OCI-LY3 (cell line): ENCODE measurements around the gene MINDY3.

Experiments used
- H2AFZ ChIP-seq: fragments of 200-600, 300-600 bp; shearing (Covaris generic); 2 replicates; pipeline ENCODE4 v1.6.0; 2014; ENCODE audit warnings: antibody characterized with exemption, low read depth, low read length
- H3K27ac ChIP-seq: fragments of 200-600, 300-600 bp; sonication (generic); 2 replicates; pipeline ENCODE4 v1.5.1; 2014; ENCODE audit warnings: mild to moderate bottlenecking, low read length, moderate library complexity, mixed read lengths
- H3K27me3 ChIP-seq: fragments of 200-600, 300-600 bp; sonication (generic); 2 replicates; pipeline ENCODE4 v1.6.1; 2014; ENCODE audit warnings: low read depth, low read length, mixed read lengths
- H3K36me3 ChIP-seq: fragments of 200-600, 300-600 bp; sonication (generic); replicated peaks from 2 replicates; pipeline ENCODE3; 2014; ENCODE audit warnings: low read depth, low read length, mixed read lengths
- H3K4me1 ChIP-seq: fragments of 300-600, 200-600 bp; sonication (generic); 2 replicates; pipeline ENCODE4 v1.6.1; 2014; ENCODE audit warnings: low read length, mixed read lengths
- H3K4me2 ChIP-seq: fragments of 200-600, 300-600 bp; sonication (generic); 2 replicates; pipeline ENCODE4 v1.6.1; 2014; ENCODE audit warnings: low read length, mixed read lengths
- H3K4me3 ChIP-seq: fragments of 300-600, 200-600 bp; sonication (generic); 2 replicates; pipeline ENCODE4 v1.5.1; 2014; ENCODE audit warnings: antibody characterized with exemption, mild to moderate bottlenecking, low read length, moderate library complexity
- H3K79me2 ChIP-seq: fragments of 300-600, 200-600 bp; shearing (Covaris generic); 2 replicates; pipeline ENCODE4 v1.6.1; 2014; ENCODE audit warnings: mild to moderate bottlenecking, low read length, mixed read lengths
- H3K9ac ChIP-seq: fragments of 300-600, 200-600 bp; shearing (Covaris generic); 2 replicates; pipeline ENCODE4 v1.6.0; 2014; ENCODE audit warnings: mild to moderate bottlenecking, low read length, moderate library complexity
- H3K9me3 ChIP-seq: fragments of 200-600, 300-600 bp; shearing (Covaris generic); 2 replicates; pipeline ENCODE4 v1.6.1; 2014; ENCODE audit warnings: low read length, mixed read lengths; ENCODE audit not compliant: insufficient read depth
- H4K20me1 ChIP-seq: fragments of 200-600, 300-600 bp; sonication (generic); 2 replicates; pipeline ENCODE4 v1.6.1; 2016; ENCODE audit warnings: low read length, mixed read lengths; ENCODE audit not compliant: insufficient read depth
- EZH2phosphoT487 ChIP-seq: fragments of 200-600 bp; shearing (Covaris generic); IDR thresholded peaks from 2 replicates; pipeline ENCODE4 v1.6.1; 2018; ENCODE audit warnings: antibody characterized with exemption, mixed run types, low read depth
- TF ChIP-seq, protein P1 (sequence below): fragments of 200-600, 300-600 bp; sonication (generic); IDR thresholded peaks from 2 replicates; pipeline ENCODE4 v1.5.1; 2014; ENCODE audit warnings: antibody characterized with exemption, low read length, low read depth

MINDY3 gene

DNA sequence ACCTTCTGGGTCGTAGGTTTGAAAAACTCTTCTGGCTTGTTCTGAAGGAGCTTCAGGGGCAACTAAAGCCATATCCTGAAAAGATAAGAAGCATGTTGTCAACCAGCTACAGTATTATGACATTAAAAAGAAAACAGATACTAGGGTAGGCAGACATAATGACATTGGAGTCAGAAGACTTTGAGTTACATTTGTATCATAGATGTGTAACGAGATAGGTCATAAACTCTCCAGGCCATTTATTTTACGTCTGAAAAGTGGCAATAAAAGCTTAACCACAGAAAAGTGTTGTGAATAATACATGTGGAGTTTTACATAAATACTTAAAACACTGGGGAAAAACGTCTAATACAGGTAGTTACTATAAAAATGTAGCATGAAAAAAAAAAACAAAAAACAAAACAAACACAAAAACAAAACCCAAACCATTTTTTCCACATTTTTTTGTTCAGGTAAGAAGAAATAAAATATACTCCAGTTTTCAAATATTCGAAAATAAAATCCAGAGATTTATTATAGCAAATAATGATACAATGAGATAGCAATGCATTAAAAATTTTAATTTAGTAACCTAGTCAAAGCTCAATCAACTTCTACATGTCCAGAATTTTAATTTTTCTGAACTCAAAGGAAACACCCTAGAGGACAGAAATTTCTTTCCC lies 64.1 kb downstream of the MINDY3 start:
- Histone ChIP-seq H3K27ac (no peak overlapping the region), H3K4me2 (no peak overlapping the region), H3K27me3 (no peaks in the 10 kb centered on the region)

DNA sequence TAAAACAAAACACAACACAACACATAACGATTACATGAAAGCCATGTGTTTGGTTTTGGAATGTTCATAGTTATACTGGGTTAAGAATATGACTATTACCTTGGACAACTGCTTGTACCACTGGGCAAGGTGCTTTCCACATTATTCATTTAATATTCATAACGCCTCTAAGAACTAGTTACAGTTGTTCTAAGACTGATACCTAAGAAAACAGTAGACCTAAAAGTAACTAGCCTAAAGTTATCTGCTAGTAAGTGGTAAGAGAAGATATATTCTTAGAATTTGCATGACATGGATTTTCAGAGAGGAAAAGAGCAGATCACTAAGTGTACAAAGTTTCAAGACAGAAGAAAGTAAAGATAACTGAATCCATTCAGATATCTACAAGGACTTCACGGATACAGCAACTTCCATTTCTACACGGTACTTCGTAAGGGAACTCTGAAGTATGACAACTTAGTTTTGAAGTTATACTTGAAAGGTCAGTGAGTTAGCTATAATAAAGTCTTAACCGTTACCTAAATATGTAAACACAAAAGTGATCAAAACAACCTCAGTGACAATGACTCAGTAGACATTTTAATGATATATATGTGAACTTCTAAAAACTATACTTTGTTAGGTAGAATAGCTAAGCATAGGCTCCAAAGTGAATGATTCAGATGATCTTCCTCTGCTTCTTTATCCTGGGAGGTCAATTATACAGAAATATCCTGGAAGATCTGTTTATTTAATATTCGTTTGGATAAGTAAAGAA lies 65.1 kb downstream of the MINDY3 start:
- Histone ChIP-seq H3K4me3 (no peak overlapping the region), H3K27me3 (no peaks in the 10 kb centered on the region), H3K4me1 (no peaks in the 10 kb centered on the region), H3K9ac (no peak overlapping the region), H3K9me3 (no peaks in the 10 kb centered on the region), H4K20me1 (no peaks in the 10 kb centered on the region), H3K79me2 (no peaks in the 10 kb centered on the region), H3K27ac (no peak overlapping the region), H3K4me2 (no peak overlapping the region), H3K36me3 (no peaks in the 10 kb centered on the region), H2AFZ (no peak overlapping the region)
- TF ChIP-seq, protein P1, sequence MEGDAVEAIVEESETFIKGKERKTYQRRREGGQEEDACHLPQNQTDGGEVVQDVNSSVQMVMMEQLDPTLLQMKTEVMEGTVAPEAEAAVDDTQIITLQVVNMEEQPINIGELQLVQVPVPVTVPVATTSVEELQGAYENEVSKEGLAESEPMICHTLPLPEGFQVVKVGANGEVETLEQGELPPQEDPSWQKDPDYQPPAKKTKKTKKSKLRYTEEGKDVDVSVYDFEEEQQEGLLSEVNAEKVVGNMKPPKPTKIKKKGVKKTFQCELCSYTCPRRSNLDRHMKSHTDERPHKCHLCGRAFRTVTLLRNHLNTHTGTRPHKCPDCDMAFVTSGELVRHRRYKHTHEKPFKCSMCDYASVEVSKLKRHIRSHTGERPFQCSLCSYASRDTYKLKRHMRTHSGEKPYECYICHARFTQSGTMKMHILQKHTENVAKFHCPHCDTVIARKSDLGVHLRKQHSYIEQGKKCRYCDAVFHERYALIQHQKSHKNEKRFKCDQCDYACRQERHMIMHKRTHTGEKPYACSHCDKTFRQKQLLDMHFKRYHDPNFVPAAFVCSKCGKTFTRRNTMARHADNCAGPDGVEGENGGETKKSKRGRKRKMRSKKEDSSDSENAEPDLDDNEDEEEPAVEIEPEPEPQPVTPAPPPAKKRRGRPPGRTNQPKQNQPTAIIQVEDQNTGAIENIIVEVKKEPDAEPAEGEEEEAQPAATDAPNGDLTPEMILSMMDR: no peak
- no peak for TF ChIP-seq EZH2phosphoT487

More for the DNA sequence above, 64.1 kb downstream of the MINDY3 start:
- no peaks in the 10 kb centered on the region for H3K79me2 ChIP-seq
- H4K20me1 ChIP-seq: no peaks in the 10 kb centered on the region
- no peaks in the 10 kb centered on the region for H3K36me3 ChIP-seq
- H3K9ac ChIP-seq: no peak overlapping the region
- H3K4me1 ChIP-seq: no peaks in the 10 kb centered on the region
- TF ChIP-seq, protein P1: no peak
- TF ChIP-seq EZH2phosphoT487: no peak
- H3K9me3 ChIP-seq: no peaks in the 10 kb centered on the region
- no peak overlapping the region for H2AFZ ChIP-seq
- no peak overlapping the region for H3K4me3 ChIP-seq

DNA sequence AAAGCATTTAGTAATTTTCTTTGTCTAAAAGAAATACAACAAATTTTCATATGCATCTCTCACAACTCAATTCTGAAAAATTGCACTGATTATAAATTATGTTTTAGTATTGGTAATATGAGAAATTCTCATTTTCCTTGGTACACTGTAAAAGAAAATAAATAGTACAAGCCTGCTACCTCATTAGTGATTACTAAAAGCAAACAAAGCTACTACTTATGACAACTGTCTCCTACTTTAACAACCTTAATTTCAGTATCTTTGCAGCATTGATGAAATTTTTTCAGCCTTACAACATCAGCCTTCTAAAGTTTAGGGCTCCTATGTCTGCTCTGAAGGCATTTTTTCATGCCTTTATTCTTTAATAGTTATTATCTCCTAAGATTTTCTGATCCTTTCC lies 65.7 kb downstream of the MINDY3 start:
- Histone ChIP-seq H3K27ac (no peak overlapping the region), H4K20me1 (no peaks in the 10 kb centered on the region), H3K4me3 (no peak overlapping the region), H3K4me2 (no peak overlapping the region), H3K79me2 (no peaks in the 10 kb centered on the region), H3K9ac (no peak overlapping the region), H3K27me3 (no peaks in the 10 kb centered on the region), H2AFZ (no peak overlapping the region), H3K9me3 (no peaks in the 10 kb centered on the region), H3K4me1 (no peaks in the 10 kb centered on the region), H3K36me3 (no peaks in the 10 kb centered on the region)
- TF ChIP-seq, protein P1: no peak
- no peak for TF ChIP-seq EZH2phosphoT487

DNA sequence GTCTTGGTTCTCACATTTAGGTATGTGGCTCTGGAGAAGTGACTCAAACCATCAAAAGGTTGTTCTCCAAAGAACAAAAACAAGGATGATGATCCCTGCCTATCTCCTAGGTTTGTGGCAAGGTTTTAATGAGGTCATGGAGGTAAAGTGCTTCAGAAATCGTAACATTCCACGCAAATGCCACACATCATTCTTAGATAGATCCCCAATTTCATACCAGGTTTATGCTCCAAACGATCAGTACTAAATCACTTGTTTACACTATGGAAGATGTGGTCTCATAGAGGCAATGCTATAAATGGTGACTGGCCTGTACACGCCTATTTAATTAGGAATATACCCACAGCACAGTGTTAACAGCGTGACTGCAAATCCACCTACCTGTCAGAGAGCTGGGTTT lies 66.6 kb downstream of the MINDY3 start:
- Histone ChIP-seq H4K20me1 (no peaks in the 10 kb centered on the region), H3K4me1 (no peaks in the 10 kb centered on the region), H3K79me2 (no peaks in the 10 kb centered on the region), H3K9ac (no peak overlapping the region), H3K27ac (no peak overlapping the region), H3K4me2 (no peak overlapping the region), H3K9me3 (no peaks in the 10 kb centered on the region), H2AFZ (no peak overlapping the region), H3K4me3 (no peak overlapping the region), H3K27me3 (no peaks in the 10 kb centered on the region), H3K36me3 (no peaks in the 10 kb centered on the region)
- TF ChIP-seq, protein P1: no peak
